OCI-LY7 (cell line): ENCODE data around the gene DCAF12L2. TPM values are rescaled to one million over a fixed set of nuclear protein-coding genes. Genes with fewer than 3 reads are reported as not detected.
"Not testable (repeated sequence)": the region's sequence is repeated elsewhere in the genome, so short reads cannot be mapped to it uniquely, and the experiment has no call there.

Experiments used
- Bru-seq: library from RNA; stranded (reverse); fragments of 400-500 nt; gene quantifications from one replicate; lab custom pipeline; 2021; lab: Mats Ljungman, UMichigan
- BruChase-seq, 2 experiments: library from RNA; stranded (reverse); fragments of 400-500 nt; gene quantifications; one replicate each; lab custom pipeline; 2021; lab: Mats Ljungman, UMichigan
- BruUV-seq: library from RNA; stranded (reverse); fragments of 400-500 nt; replicated peaks from 2 replicates; lab custom pipeline; 2021; lab: Mats Ljungman, UMichigan
- CTCF ChIA-PET: fragments of 300-600 bp; sonication (Branson Sonifier 250); formaldehyde crosslinking; loops from one replicate; lab custom pipeline; 2022; ENCODE audit warnings: antibody characterized with exemption; ENCODE audit not compliant: unreplicated experiment; lab: Charles Lee
- POLR2A ChIA-PET: fragments of 300-600 bp; sonication (Branson Sonifier 250); formaldehyde crosslinking; loops from one replicate; lab custom pipeline; 2022; ENCODE audit warnings: antibody characterized with exemption; lab: Charles Lee
- DNase-seq: peaks from one replicate; pipeline ENCODE4 v3.0.0-alpha.2; 2015; ENCODE audit warnings: low spot score
- H2AFZ ChIP-seq: fragments of 200-600 bp; sonication (generic), shearing (Covaris generic); 2 replicates; pipeline ENCODE4 v1.6.1; 2014; ENCODE audit warnings: mild to moderate bottlenecking, antibody characterized with exemption, low read length, moderate library complexity
- H3K27ac ChIP-seq: fragments of 200-600 bp; sonication (generic); 2 replicates; pipeline ENCODE4 v1.5.1; 2014; ENCODE audit warnings: mixed run types, low read depth, mild to moderate bottlenecking, moderate library complexity, low read length, inconsistent platforms; ENCODE audit not compliant: poor library complexity, severe bottlenecking
- H3K36me3 ChIP-seq: fragments of 200-600 bp; sonication (generic); 2 replicates; pipeline ENCODE4 v1.6.1; 2014; ENCODE audit warnings: mild to moderate bottlenecking, antibody characterized with exemption, low read length, moderate library complexity, mixed read lengths; ENCODE audit not compliant: insufficient read depth
- H3K4me1 ChIP-seq: fragments of 200-600 bp; sonication (generic); 2 replicates; pipeline ENCODE4 v1.5.1; 2014; ENCODE audit warnings: mild to moderate bottlenecking, low read length; ENCODE audit not compliant: insufficient read depth, poor library complexity, severe bottlenecking
- H3K4me2 ChIP-seq: fragments of 200-600 bp; sonication (generic); 2 replicates; pipeline ENCODE4 v1.6.1; 2014; ENCODE audit warnings: mild to moderate bottlenecking, low read length
- H3K4me3 ChIP-seq: fragments of 200-600 bp; sonication (generic); 2 replicates; pipeline ENCODE4 v1.5.1; 2014; ENCODE audit warnings: mild to moderate bottlenecking, low read depth, low read length; ENCODE audit not compliant: poor library complexity, severe bottlenecking
- H3K79me2 ChIP-seq: fragments of 200-600 bp; sonication (generic); 2 replicates; pipeline ENCODE4 v1.6.1; 2016; ENCODE audit warnings: low read depth, mild to moderate bottlenecking, low read length, moderate library complexity, mixed read lengths; ENCODE audit not compliant: insufficient read depth
- H3K9me2 ChIP-seq: fragments of 200-600 bp; sonication (generic); 2 replicates; pipeline ENCODE4 v1.6.1; 2016; ENCODE audit warnings: mild to moderate bottlenecking, low read length, mixed read lengths; ENCODE audit not compliant: insufficient read depth
- H3K9me3 ChIP-seq: fragments of 200-600 bp; sonication (generic); 2 replicates; pipeline ENCODE4 v1.6.1; 2014; ENCODE audit warnings: mild to moderate bottlenecking, mixed run types, low read length, mixed read lengths
- H4K20me1 ChIP-seq: fragments of 200-600 bp; sonication (generic); 2 replicates; pipeline ENCODE4 v1.6.1; 2014; ENCODE audit warnings: mild to moderate bottlenecking, antibody characterized with exemption, low read length, moderate library complexity, mixed read lengths; ENCODE audit not compliant: insufficient read depth
- EZH2phosphoT487 ChIP-seq: fragments of 200-600 bp; sonication (generic); IDR thresholded peaks from 2 replicates; pipeline ENCODE4 v1.6.1; 2018; ENCODE audit warnings: low read depth, borderline replicate concordance, mild to moderate bottlenecking, mixed run types, antibody characterized with exemption, low read length, moderate library complexity, mixed read lengths
- intact Hi-C: fragments of 100-400 bp; cut with micrococcal nuclease; formaldehyde crosslinking; loops from one replicate; pipeline ENCODE4 v1.10.0; 2022; ENCODE audit not compliant: unreplicated experiment
- long read RNA-seq: library from polyadenylated mRNA; stranded (forward); transcript quantifications from one replicate; pipeline ENCODE4 v2.0.0, GENCODE V29; 2022
- total RNA-seq, 2 experiments: library from RNA; depleted of rRNA in 1 of 2; stranded (reverse); fragments of >200 nt in 1 of 2; shearing (Covaris generic) in 1 of 2; gene quantifications; 2 replicates each; pipeline ENCODE4 v1.2.3, GENCODE V29; 2014 to 2022
- TF ChIP-seq, protein P1 (sequence below): fragments of 200-600 bp; sonication (generic); conservative IDR thresholded peaks from 2 replicates; pipeline ENCODE4 v1.5.1; 2014; ENCODE audit warnings: mild to moderate bottlenecking, antibody characterized with exemption, low read length, moderate library complexity, mixed read lengths

The DCAF12L2 gene
- total RNA-seq (2014; rRNA removed; shearing (Covaris generic)) (not detected in 2 replicates), total RNA-seq (2022) (not detected in 2 replicates), Bru-seq, nascent RNA (not detected), BruChase-seq, experiment 1, labeled RNA remaining after a 6-hour chase (not detected), BruChase-seq, experiment 2, labeled RNA remaining after a 2-hour chase (not detected)
- long read RNA-seq: 0 reads

GRCh38 chrX:126165721-126166461, at the start of gene DCAF12L2:
Gene DCAF12L2, minus strand, starts transcription at chrX:126166289. Its CDS starts 365 bp downstream, at chrX:126165924.
- Histone ChIP-seq H3K4me2 (no peak within 1 kb of the TSS), H4K20me1 (no peaks in the 10 kb centered on the region), H3K27ac (no peak within 1 kb of the TSS), H3K79me2 (no peaks in the 10 kb centered on the region), H3K4me1 (no peaks in the 10 kb centered on the region), H2AFZ (no peak within 1 kb of the TSS), H3K4me3 (no peak within 1 kb of the TSS), H3K9me2 (no peaks in the 10 kb centered on the region), H3K36me3 (no peaks in the 10 kb centered on the region), H3K9me3 (no peaks in the 10 kb centered on the region)
- intact Hi-C loops: no loop called here
- ChIA-PET POLR2A (no interaction called here), CTCF (no interaction called here)
- no TSS peak for BruUV-seq
- no peak for DNase-seq
- no peak for TF ChIP-seq EZH2phosphoT487
- TF ChIP-seq, protein P1, sequence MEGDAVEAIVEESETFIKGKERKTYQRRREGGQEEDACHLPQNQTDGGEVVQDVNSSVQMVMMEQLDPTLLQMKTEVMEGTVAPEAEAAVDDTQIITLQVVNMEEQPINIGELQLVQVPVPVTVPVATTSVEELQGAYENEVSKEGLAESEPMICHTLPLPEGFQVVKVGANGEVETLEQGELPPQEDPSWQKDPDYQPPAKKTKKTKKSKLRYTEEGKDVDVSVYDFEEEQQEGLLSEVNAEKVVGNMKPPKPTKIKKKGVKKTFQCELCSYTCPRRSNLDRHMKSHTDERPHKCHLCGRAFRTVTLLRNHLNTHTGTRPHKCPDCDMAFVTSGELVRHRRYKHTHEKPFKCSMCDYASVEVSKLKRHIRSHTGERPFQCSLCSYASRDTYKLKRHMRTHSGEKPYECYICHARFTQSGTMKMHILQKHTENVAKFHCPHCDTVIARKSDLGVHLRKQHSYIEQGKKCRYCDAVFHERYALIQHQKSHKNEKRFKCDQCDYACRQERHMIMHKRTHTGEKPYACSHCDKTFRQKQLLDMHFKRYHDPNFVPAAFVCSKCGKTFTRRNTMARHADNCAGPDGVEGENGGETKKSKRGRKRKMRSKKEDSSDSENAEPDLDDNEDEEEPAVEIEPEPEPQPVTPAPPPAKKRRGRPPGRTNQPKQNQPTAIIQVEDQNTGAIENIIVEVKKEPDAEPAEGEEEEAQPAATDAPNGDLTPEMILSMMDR: no peak

- H3K79me2 ChIP-seq, H3K4me1 ChIP-seq, H3K9me2 ChIP-seq, CTCF ChIA-PET, H3K27ac ChIP-seq, H4K20me1 ChIP-seq, intact Hi-C loops, H3K4me3 ChIP-seq, DNase-seq, H2AFZ ChIP-seq, POLR2A ChIA-PET, BruUV-seq, H3K36me3 ChIP-seq, H3K9me3 ChIP-seq, H3K4me2 ChIP-seq: not testable (repeated sequence)
Measured at GRCh38 chrX:126190888-126191287, 24.8 kb upstream of the DCAF12L2 start.

DNA sequence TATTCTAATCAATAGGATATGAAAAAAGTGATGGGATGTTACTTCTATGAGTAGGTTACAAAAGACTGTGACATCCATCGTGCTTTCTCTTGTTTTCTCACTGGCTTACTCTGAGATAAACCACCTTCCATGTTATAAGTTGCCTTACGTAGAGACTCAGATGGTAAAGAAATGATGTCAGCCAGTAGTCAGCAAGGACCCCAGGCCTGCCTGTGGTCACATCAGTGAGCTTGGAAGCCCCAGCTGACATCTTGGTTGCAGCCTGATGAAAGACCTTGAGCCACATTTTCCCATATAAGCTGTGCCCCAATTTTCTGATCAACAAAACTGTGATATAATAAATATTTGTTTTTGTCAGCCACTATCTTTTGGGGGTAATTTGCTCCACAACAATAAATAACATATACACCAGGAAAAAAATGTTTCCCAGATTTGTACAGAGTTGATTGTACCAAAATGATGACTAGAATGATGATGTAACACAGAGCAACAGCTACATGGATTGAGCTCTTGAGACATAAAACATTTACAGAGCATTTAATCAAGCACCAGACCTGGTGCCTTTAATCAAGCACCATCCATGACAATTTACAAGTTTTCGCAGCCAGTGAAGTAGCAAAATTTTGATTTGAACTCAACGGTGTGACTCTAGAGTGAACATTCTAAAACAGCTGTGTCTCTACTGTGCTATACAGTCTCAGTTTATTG, 11.2 kb upstream of the DCAF12L2 start:
- Histone ChIP-seq H4K20me1 (no peaks in the 10 kb centered on the region), H3K27ac (no peak overlapping the region), H2AFZ (no peak overlapping the region), H3K9me2 (no peaks in the 10 kb centered on the region), H3K4me2 (no peak overlapping the region), H3K9me3 (no peaks in the 10 kb centered on the region), H3K36me3 (no peaks in the 10 kb centered on the region), H3K79me2 (no peaks in the 10 kb centered on the region), H3K4me3 (no peak overlapping the region), H3K4me1 (no peaks in the 10 kb centered on the region)
- no peak for DNase-seq
- no TSS peak for BruUV-seq
- ChIA-PET CTCF (no interaction called here), POLR2A (interaction anchor here (0.5 kb wide), 1 partner anchor 33 kb away, joined by 3 read pairs; no protein-coding TSS in a partner anchor)
- TF ChIP-seq, protein P1: no peak
- no peak for TF ChIP-seq EZH2phosphoT487
- intact Hi-C loops: no loop called here
